ENCODE data around the gene C10orf71. TPM values are rescaled to one million over a fixed set of nuclear protein-coding genes. Genes with fewer than 3 reads are reported as not detected.

The C10orf71 gene
- total RNA-seq, 1 experiment from 2014 or later, result not detected

DNA sequence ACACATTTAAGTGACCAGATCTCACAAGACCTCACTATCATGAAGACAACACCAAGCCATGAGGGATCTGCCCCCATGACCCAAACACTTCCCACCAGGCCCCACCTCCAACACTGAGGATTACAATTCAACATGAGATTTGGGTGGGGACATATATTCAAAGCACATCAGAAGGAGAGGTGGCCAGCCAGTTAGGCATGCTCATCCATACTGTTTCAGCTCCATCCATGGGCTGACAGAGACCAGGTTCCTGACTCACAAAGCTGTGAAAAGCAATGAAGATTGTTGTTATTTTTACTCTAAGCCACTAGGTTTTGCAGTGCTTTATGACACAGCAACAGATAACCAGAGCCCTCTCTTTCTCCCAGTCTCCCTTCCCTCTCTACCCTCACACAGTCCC is 36.0 kb downstream of the C10orf71 start:
- no peak for DNase-seq (ENCODE audit: low read depth, low spot score)
- no peak overlapping the region for H3K4me3 ChIP-seq (ENCODE audit: low read depth in 2 of 2, low read length in 2 of 2)
- intact Hi-C loops (cut with micrococcal nuclease; ENCODE audit: unreplicated experiment), result no loop called here
- in situ Hi-C loops (cut with HindIII; ENCODE audit: low pct_unique_long_range_greater_than_20kb, low sequenced_read_pairs), result no loop called here
- POLR2A ChIA-PET, result no interaction called here
- H3K27ac ChIP-seq (ENCODE audit: low read length), result no peak overlapping the region
- ATAC-seq, result no peak
- H3K27me3 ChIP-seq (ENCODE audit: control insufficient read depth, insufficient read depth, low read length), result peaks cover 7% of the 10 kb centered on the region
- TF ChIP-seq SIN3A (IDR thresholded peaks at IDR 0.05; ENCODE audit: borderline replicate concordance, insufficient read depth, low read depth, low read length) (no peak), TCF7L2 (IDR thresholded peaks at IDR 0.05; ENCODE audit: low read depth, low read length) (no peak), POLR2AphosphoS5 (IDR thresholded peaks at IDR 0.05; ENCODE audit: low read depth, low read length) (no peak)
- TF ChIP-seq, protein P1, sequence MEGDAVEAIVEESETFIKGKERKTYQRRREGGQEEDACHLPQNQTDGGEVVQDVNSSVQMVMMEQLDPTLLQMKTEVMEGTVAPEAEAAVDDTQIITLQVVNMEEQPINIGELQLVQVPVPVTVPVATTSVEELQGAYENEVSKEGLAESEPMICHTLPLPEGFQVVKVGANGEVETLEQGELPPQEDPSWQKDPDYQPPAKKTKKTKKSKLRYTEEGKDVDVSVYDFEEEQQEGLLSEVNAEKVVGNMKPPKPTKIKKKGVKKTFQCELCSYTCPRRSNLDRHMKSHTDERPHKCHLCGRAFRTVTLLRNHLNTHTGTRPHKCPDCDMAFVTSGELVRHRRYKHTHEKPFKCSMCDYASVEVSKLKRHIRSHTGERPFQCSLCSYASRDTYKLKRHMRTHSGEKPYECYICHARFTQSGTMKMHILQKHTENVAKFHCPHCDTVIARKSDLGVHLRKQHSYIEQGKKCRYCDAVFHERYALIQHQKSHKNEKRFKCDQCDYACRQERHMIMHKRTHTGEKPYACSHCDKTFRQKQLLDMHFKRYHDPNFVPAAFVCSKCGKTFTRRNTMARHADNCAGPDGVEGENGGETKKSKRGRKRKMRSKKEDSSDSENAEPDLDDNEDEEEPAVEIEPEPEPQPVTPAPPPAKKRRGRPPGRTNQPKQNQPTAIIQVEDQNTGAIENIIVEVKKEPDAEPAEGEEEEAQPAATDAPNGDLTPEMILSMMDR (IDR thresholded peaks at IDR 0.05), result no peak
- TF ChIP-seq, protein P2, sequence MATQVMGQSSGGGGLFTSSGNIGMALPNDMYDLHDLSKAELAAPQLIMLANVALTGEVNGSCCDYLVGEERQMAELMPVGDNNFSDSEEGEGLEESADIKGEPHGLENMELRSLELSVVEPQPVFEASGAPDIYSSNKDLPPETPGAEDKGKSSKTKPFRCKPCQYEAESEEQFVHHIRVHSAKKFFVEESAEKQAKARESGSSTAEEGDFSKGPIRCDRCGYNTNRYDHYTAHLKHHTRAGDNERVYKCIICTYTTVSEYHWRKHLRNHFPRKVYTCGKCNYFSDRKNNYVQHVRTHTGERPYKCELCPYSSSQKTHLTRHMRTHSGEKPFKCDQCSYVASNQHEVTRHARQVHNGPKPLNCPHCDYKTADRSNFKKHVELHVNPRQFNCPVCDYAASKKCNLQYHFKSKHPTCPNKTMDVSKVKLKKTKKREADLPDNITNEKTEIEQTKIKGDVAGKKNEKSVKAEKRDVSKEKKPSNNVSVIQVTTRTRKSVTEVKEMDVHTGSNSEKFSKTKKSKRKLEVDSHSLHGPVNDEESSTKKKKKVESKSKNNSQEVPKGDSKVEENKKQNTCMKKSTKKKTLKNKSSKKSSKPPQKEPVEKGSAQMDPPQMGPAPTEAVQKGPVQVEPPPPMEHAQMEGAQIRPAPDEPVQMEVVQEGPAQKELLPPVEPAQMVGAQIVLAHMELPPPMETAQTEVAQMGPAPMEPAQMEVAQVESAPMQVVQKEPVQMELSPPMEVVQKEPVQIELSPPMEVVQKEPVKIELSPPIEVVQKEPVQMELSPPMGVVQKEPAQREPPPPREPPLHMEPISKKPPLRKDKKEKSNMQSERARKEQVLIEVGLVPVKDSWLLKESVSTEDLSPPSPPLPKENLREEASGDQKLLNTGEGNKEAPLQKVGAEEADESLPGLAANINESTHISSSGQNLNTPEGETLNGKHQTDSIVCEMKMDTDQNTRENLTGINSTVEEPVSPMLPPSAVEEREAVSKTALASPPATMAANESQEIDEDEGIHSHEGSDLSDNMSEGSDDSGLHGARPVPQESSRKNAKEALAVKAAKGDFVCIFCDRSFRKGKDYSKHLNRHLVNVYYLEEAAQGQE (IDR thresholded peaks at IDR 0.05; ENCODE audit: insufficient read depth in 1 of 2, low read depth in 2 of 2, low read length in 1 of 2), result no peak
- H3K36me3 ChIP-seq (ENCODE audit: control insufficient read depth, insufficient read depth, low read length), result no peaks in the 10 kb centered on the region
- CTCF ChIA-PET, result no interaction called here
- no peaks in the 10 kb centered on the region for H3K9me3 ChIP-seq (ENCODE audit: control insufficient read depth, insufficient read depth, low read depth, low read length)
- H3K4me1 ChIP-seq (ENCODE audit: control insufficient read depth, insufficient read depth, low read length), result no peaks in the 10 kb centered on the region
- no TSS peak for BruUV-seq (replicated peaks)

DNA sequence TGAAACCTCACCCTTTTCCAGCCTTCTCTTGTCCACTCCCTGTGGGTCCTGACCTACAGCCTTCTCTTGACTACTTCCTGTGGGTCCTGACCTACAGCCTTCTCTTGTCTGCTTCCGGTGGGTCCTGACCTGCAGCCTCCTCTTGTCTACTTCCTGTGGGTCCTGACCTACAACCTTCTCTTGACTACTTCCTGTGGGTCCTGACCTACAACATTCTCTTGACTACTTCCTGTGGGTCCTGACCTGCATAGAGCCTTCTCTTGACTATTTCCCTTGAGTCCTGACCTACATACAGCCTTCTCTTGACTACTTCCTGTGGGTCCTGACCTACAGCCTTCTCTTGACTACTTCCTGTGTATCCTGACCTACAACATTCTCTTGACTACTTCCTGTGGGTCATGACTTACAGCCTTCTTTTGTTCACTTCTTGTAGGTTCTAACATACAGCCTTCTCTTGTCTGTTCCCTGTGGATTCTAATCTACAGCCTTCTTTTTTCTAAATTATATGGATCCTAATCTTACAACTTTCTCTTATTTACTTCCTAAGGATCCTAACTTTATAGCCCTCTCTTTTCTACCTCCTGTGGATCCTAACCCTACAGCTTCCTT is 36.5 kb downstream of the C10orf71 start:
- H3K27me3 ChIP-seq (ENCODE audit: control insufficient read depth, insufficient read depth, low read length), result peaks cover 7% of the 10 kb centered on the region
- no peaks in the 10 kb centered on the region for H3K9me3 ChIP-seq (ENCODE audit: control insufficient read depth, insufficient read depth, low read depth, low read length)
- TF ChIP-seq, protein P1 (IDR thresholded peaks at IDR 0.05), result no peak
- TF ChIP-seq POLR2AphosphoS5 (IDR thresholded peaks at IDR 0.05; ENCODE audit: low read depth, low read length) (no peak), SIN3A (IDR thresholded peaks at IDR 0.05; ENCODE audit: borderline replicate concordance, insufficient read depth, low read depth, low read length) (no peak)
- in situ Hi-C loops (cut with HindIII; ENCODE audit: low pct_unique_long_range_greater_than_20kb, low sequenced_read_pairs) (no loop called here), intact Hi-C loops (cut with micrococcal nuclease; ENCODE audit: unreplicated experiment) (no loop called here)
- ChIA-PET CTCF (no interaction called here), POLR2A (no interaction called here)
- no peak overlapping the region for H3K4me3 ChIP-seq (ENCODE audit: low read depth in 2 of 2, low read length in 2 of 2)
- no TSS peak for BruUV-seq (replicated peaks)
- DNase-seq (ENCODE audit: low read depth, low spot score) (no peak), ATAC-seq (no peak)
- no peaks in the 10 kb centered on the region for H3K36me3 ChIP-seq (ENCODE audit: control insufficient read depth, insufficient read depth, low read length)
- H3K27ac ChIP-seq (ENCODE audit: low read length), result no peak overlapping the region
- no peaks in the 10 kb centered on the region for H3K4me1 ChIP-seq (ENCODE audit: control insufficient read depth, insufficient read depth, low read length)
